Glutamatergic neuron (in vitro differentiated cells): ENCODE data around the gene RAMP1. TPM values are rescaled to one million over a fixed set of nuclear protein-coding genes. Genes with fewer than 3 reads are reported as not detected.

Source experiments
- DNase-seq: peaks from one replicate; pipeline ENCODE4 v3.0.0; 2022
- H3K27ac Mint-ChIP-seq: one replicate; pipeline ENCODE4 v1.8.0; 2020; ENCODE audit warnings: mild to moderate bottlenecking, mixed read lengths, inconsistent platforms; ENCODE audit not compliant: unreplicated experiment
- H3K27me3 Mint-ChIP-seq: one replicate; pipeline ENCODE4 v1.8.0; 2020; ENCODE audit warnings: mild to moderate bottlenecking, moderate library complexity, mixed read lengths, inconsistent platforms; ENCODE audit not compliant: unreplicated experiment
- H3K36me3 Mint-ChIP-seq: one replicate; pipeline ENCODE4 v1.8.0; 2020; ENCODE audit warnings: mild to moderate bottlenecking, mixed read lengths, inconsistent platforms; ENCODE audit not compliant: unreplicated experiment
- H3K4me1 Mint-ChIP-seq: one replicate; pipeline ENCODE4 v1.8.0; 2020; ENCODE audit warnings: mild to moderate bottlenecking, low read depth, mixed read lengths, inconsistent platforms; ENCODE audit not compliant: unreplicated experiment
- H3K4me3 Mint-ChIP-seq: one replicate; pipeline ENCODE4 v1.8.0; 2020; ENCODE audit warnings: mild to moderate bottlenecking, mixed read lengths, inconsistent platforms; ENCODE audit not compliant: unreplicated experiment
- H3K9me3 Mint-ChIP-seq: one replicate; pipeline ENCODE4 v1.8.0; 2020; ENCODE audit warnings: mild to moderate bottlenecking, moderate library complexity, mixed read lengths, inconsistent platforms; ENCODE audit not compliant: unreplicated experiment
- total RNA-seq: library from RNA; stranded (reverse); fragmentation: NEBNext Ultra II Directional; extraction: Animal tissue kit (Norgen Biotek cat#: 25700); gene quantifications from one replicate; pipeline ENCODE4 v1.2.1, GENCODE V29; 2021; ENCODE audit not compliant: unreplicated experiment
- TF ChIP-seq, protein P1 (sequence below): fragments of 200-600 bp; sonication (generic); IDR thresholded peaks from one replicate; pipeline ENCODE4 v1.5.0; 2021; ENCODE audit not compliant: partially characterized antibody, unreplicated experiment

The RAMP1 gene
- total RNA-seq, 1 donor from 2014 or later, result 7.6 TPM

DNA sequence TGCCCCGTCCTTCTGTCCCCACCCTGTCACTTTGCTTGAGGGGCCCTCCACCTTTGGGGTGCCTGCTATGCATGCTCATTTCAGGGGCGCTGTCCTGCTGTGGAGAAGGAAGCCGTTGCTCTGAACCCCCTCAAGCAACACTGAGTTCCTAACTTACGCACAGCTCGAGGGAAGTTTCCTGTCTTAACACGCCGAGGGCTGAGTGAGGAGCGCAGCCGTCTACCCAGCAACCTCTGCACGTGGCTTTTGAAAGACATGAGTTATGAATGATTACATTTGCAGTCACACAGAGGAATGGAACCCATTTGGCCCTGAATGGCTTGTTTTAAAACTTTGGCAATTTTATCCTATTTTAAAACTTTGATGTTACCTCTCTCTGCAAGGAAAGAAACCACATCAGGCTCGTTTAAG lies 14.0 kb downstream of the RAMP1 start:
- H3K36me3 Mint-ChIP-seq, result peaks cover 7% of the 10 kb centered on the region
- TF ChIP-seq, protein P1, sequence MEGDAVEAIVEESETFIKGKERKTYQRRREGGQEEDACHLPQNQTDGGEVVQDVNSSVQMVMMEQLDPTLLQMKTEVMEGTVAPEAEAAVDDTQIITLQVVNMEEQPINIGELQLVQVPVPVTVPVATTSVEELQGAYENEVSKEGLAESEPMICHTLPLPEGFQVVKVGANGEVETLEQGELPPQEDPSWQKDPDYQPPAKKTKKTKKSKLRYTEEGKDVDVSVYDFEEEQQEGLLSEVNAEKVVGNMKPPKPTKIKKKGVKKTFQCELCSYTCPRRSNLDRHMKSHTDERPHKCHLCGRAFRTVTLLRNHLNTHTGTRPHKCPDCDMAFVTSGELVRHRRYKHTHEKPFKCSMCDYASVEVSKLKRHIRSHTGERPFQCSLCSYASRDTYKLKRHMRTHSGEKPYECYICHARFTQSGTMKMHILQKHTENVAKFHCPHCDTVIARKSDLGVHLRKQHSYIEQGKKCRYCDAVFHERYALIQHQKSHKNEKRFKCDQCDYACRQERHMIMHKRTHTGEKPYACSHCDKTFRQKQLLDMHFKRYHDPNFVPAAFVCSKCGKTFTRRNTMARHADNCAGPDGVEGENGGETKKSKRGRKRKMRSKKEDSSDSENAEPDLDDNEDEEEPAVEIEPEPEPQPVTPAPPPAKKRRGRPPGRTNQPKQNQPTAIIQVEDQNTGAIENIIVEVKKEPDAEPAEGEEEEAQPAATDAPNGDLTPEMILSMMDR, result no peak
- peaks cover 8% of the 10 kb centered on the region for H3K9me3 Mint-ChIP-seq
- H3K4me3 Mint-ChIP-seq, result no peak overlapping the region
- no peak overlapping the region for H3K27ac Mint-ChIP-seq
- H3K27me3 Mint-ChIP-seq, result peaks cover 4% of the 10 kb centered on the region
- H3K4me1 Mint-ChIP-seq, result peaks cover 5% of the 10 kb centered on the region
- no peak for DNase-seq

DNA sequence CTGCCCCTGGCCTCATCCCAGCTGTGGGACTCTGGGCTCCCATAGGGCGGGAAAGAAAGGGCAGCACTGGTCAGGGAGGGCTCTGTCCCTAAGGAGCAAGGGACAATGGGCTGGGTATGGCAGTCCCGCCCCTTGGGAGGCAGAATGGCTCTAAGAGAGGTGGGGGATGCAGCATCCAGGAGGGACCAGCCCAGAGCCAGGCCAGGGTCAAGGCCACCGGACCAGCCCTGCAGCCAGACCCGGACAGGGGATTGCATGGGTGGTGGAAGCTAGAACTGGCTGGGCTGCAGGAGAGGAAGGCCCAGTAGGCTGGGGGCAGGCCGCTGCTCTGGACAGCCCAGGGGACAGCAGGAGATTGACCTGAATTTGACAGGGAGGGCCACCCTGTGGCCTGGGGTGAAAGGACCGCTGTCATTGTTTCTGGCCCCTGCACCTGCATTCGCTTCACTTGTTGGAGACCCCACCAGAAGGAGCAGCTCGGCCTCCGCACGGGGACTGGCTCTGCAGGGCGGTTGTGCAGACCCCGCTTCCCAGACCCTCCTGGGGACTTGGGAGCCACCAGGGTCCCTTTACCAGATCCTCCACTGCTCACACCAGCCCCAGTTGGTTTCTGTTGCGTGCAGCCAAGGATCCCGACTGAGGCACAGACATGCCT lies 14.6 kb downstream of the RAMP1 start:
- no peak overlapping the region for H3K27ac Mint-ChIP-seq
- TF ChIP-seq, protein P1, result no peak
- H3K4me1 Mint-ChIP-seq, result peaks cover 7% of the 10 kb centered on the region
- H3K27me3 Mint-ChIP-seq, result peaks cover 4% of the 10 kb centered on the region
- peaks cover 9% of the 10 kb centered on the region for H3K9me3 Mint-ChIP-seq
- DNase-seq, result no peak
- peaks cover under 1% of the 10 kb centered on the region for H3K36me3 Mint-ChIP-seq
- no peak overlapping the region for H3K4me3 Mint-ChIP-seq

DNA sequence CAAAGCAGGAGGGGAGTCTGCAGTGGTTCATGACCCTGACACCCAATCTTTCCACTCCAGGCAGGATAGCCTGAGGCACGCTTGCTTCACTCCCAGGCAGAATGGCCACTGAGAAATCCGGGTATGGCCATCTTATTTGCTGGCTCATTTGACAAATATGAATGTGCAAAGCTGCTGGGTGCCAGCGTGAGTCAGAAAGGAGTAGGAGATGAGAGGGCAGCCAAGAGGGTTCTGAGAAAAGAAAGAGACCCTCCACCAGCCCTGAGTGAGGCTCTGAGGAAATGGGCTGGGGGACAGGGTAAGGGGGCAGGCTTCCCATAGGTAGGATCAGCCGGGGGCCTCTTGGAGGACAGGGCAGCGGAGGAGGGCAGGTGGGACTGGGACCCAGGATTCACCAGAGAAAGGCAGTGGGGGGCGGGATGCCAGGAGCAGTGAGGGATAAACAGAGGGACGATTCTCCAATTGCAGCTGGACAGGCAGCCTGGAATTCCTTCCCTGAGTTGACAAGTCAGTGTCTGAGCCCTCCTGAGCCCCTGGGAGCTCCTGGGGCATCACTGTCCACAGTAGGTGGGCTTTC lies 15.2 kb downstream of the RAMP1 start:
- no peak for DNase-seq
- no peaks in the 10 kb centered on the region for H3K36me3 Mint-ChIP-seq
- TF ChIP-seq, protein P1, result no peak
- peaks cover 4% of the 10 kb centered on the region for H3K27me3 Mint-ChIP-seq
- peaks cover 9% of the 10 kb centered on the region for H3K4me1 Mint-ChIP-seq
- peaks cover 7% of the 10 kb centered on the region for H3K9me3 Mint-ChIP-seq
- no peak overlapping the region for H3K27ac Mint-ChIP-seq
- H3K4me3 Mint-ChIP-seq, result no peak overlapping the region

DNA sequence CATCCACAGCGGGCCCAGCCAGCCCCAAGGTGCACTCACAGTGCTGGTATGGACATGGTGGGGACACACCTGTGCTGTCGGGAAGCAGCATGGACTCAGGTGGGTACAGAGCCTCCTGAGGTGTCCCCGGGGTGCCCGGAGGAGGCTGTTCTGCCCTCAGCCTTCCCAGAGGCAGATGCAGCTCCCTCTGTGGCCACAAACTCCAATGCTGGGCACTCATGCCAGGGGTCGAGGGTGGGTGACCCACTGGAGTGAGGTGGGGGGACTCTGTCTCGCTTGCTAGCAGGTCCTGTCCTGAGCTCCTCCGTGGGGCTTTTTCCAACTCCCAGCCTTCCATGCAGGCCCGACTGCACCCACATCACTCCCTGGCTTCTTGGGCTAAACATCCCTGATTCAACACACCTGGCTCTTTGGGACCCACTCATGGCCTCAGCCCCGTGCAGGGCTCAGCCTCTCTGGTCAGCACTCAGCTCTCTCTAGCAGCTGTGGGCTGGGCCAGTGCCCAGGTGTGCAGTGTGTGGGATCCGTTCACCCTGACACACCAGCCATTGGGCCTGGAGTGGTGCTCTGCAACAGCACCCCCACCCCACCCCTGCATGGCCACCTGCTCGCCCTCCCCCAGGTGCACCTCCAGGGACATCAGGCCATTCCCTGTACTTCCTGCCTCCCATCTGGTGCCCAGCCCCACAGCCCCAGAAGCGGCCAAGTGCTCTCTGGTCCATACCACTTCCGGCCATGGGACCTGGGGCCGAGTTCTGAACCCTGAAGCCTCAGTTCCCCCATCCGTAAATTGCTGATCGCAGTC lies 16.0 kb downstream of the RAMP1 start:
- no peak for DNase-seq
- H3K27ac Mint-ChIP-seq, result no peak overlapping the region
- H3K4me3 Mint-ChIP-seq, result no peak overlapping the region
- H3K36me3 Mint-ChIP-seq, result no peaks in the 10 kb centered on the region
- TF ChIP-seq, protein P1, result no peak
- H3K9me3 Mint-ChIP-seq, result peaks cover 6% of the 10 kb centered on the region
- H3K27me3 Mint-ChIP-seq, result peaks cover 2% of the 10 kb centered on the region
- peaks cover 9% of the 10 kb centered on the region for H3K4me1 Mint-ChIP-seq
